Measurements from ENCODE around the gene ZNF74.
"Not testable (repeated sequence)": the region's sequence is repeated elsewhere in the genome, so short reads cannot be mapped to it uniquely, and the experiment has no call there.

The ZNF74 gene

DNA sequence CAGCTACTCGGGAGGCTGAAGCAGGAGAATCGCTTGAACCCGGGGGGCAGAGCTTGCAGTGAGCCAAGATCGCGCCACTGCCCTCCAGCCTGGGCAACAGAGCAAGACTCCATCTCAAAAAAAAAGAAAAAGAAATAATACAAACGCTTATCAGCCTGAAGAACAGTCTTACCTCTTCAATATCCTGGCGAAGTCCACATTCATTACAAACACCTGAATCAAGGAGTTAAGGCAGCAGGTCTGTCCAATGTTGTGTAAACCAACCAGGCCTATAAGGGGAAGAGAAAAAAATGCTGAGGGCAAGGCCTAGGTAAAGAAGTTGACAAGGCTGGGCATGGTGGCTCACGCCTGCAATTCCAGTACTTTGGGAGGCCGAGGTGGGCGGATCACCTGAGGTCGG is 17.0 kb upstream of the ZNF74 start:
- DNase-seq: not testable (repeated sequence)

DNA sequence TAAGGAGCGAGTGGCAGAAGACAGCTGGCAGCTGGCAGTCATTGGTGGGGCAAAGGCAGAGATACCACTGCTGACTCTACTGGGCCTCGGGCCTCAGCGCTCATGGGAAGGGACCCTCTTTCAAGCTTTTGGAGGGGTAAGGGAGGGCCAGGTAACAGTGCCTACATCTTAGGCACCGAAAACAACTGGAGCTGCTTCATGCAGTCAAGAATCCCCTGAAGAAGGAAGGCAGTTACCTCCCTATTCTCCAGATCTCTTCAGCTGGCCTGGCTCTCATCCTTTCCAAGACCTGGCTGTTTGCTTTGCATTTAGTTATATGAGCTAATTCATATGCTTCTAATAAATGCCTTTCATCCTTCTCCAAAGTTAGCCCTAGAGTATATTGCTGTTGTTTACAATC is 15.8 kb upstream of the ZNF74 start:
- DNase-seq: no peak

DNA sequence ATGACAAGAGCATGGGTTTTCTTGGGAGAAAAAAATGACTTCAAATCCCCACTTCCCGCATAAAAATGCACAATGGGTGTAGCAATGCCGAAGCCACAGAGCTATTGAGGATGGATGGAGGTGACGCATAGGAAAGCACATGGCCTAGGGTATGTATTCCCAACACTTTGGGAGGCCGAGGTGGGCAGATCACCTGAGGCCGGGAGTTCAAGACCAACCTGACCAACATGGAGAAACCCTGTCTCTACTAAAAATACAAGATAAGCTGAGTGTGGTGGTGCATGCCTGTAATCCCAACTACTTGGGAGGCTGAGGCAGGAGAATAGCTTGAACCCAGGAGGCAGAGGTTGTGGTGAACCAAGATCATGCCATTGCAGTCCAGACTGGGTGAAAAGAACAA is 15.3 kb upstream of the ZNF74 start:
- DNase-seq: not testable (repeated sequence)

DNA sequence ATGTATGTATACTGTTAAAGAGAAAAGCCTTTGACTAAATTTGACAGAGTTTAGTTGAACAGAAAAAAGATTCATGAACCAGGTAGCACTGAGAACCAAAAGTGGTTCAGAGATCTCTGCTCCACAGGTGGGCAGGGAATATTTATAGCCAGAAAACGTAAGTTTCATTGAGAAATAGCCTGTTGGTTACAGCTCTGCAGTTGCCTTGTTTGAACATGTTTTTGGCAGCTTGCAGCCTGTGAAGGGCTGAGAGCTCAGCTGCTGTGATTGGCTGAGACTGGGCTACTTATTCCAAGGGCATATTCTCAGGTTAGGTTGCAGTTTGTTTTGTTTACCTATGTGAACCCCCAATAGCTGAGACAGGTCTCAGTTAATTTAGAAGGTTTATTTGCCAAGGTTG is 13.5 kb upstream of the ZNF74 start:
- no peak for DNase-seq

DNA sequence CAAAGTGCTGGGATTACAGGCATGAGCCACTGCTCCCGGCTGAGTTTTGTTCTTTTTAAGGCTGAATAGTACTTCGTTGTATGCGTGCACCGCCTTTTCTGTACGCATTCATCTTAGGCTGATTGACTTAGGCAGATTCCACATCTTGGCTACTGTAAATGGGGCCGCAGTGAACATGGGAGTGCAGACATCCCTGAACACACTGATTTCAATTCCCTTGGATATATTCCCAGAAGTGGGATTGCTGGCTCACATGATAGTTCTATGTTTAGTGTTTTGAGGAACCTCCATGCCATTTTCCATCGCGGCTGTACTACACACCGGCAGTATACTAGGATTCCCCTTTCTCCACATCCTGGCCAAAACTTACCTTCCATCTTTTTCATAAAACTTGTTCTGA is 10.4 kb upstream of the ZNF74 start:
- no peak for DNase-seq

DNA sequence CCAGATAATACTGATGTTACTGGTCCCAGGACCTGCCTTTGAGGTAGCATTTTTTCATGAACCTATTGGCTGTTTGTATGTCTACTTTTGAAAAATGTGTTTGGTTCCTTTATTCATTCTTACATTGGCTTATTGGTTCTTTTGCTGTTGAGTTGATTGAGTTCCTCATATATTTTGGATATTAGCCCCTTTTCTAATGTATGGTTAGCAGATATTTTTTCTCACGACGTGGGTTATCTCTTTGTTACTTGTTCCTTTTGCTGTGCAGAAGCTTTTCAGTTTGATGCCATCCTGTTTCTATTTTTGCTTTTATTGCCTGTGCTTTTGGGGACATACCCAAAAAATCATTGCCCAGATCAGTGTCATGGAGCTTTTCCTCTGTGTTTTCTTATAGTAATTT is 9.8 kb upstream of the ZNF74 start:
- DNase-seq: no peak

DNA sequence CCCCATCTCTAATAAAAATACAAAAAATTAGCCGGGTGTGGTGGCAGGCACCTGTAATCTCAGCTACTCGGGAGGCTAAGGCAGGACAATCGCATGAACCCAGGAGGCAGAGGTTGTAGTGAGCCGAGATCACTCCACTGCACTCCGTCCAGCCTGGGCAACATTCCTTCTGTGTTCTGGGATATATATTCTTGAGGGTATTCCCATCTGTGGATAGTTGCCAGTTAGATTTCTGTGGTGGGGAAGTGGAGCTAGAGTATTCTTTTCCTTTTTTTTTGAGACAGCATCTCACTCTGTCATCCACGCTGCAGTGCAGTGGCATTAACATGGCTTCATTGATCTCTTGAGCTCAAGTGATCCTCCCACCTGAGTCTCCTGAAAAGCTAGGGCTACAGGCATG is 9.1 kb upstream of the ZNF74 start:
- DNase-seq: no peak

DNA sequence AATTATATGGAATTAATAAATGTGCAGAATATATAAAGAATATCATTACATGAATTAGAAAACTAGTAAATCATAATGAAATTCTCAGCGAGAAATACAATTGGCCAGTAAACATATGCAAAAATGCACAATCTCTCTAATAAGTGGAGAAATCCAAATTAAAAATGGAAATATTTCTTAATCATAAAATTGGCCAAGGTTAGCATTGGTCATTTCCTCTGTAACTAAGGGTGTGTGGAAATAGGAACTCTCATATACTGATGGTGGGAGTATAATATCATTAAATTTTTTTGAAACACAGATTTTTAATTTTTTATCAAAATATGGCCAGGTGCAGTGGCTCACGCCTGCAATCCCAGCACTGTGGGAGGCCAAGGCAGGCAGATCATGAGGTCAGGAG is 7.6 kb upstream of the ZNF74 start:
- peak; percentile 15 for DNase-seq

DNA sequence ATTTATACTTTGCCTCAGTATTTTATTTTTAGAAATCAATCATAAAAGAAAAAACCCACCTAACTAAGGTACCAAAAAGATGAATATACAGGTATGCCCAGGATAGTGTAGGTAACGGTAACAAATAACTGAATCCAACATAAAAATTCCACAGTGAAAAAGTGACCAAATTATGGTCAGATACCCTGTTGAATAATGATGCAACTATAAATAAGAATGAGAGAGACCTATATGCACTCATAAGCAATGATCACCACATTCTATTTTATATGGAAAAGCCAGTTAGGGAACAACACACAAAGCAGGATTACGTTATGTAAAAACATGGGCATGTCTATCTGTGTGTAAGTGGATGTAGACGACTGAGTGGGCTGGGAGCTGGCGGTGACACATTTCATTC is 7.0 kb upstream of the ZNF74 start:
- DNase-seq: no peak

DNA sequence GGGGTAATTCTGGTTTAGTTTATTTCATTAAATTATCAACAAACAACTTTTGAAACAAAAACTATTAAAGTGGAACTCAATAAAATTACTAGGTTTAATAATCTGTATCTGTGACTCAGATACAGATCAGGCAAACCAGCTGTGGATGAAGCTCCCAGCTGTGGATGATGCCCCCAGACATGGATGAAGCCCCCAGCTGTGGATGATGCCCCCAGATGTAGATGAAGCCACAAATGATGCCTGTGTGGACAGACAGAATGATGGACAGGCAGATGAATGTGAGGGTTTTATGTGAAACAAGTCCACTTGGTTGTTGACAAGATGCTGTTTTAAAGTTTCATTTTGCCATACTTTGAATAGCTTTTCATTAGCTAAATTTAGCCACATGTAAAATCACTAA is 5.8 kb upstream of the ZNF74 start:
- DNase-seq: no peak

DNA sequence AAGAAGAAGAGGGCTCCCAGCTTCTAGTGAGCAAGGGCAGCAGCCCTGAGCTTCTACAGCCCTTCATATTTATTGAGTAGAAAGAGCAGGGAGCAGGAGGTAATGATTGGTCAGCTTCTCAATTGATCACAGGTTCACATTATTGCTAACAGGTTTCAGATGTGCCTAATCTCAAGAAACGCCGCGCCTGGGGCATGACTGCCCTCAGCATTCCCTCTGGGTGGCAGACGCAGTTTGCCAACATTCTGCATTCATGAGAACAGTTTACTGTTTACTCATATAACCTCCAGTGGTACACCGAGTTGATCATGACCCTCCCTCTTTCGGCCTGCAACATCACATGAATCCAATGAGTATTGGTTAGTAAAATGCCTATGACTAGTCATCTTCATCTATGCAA is 4.7 kb upstream of the ZNF74 start:
- no peak for DNase-seq

DNA sequence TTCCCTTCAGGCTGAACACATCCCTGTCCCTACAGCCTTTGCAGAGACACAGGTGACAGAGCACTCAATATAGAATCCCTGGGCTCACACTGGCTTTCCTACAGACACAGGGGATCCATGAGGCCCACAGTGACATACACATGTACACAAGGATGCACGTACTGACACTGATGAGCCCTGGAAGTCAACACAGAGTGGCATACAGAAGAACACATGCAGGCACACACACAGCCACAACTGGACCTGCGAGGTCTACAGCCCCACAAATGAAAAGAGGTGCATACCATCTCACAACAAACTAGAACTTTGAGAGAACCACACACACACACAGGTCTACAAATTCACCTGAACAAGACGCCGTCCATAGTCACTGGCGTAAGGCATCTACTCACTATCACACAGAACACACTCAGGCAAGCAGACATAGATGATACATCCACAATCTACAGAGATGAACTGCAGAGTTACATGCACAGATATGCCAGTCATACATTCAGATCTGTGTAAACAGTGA is 3.5 kb upstream of the ZNF74 start:
- DNase-seq: no peak

DNA sequence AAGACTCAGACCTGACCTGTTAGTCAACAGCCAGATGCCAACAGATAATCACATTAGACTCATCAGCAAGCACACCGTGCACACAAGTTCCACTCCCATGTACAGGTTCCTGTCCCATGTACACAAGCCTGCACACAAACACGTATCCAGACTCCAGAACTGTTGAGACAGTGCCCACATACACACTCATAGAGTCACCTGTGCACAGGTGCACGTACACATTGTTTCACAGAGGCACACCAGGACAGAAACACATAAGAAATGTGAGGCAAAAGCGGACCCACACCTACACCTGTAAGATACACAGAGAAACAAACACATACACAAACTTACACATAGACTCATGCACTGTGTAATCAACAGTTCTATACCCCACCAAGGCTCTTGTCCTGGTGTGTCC is 2.7 kb upstream of the ZNF74 start:
- no peak for DNase-seq

DNA sequence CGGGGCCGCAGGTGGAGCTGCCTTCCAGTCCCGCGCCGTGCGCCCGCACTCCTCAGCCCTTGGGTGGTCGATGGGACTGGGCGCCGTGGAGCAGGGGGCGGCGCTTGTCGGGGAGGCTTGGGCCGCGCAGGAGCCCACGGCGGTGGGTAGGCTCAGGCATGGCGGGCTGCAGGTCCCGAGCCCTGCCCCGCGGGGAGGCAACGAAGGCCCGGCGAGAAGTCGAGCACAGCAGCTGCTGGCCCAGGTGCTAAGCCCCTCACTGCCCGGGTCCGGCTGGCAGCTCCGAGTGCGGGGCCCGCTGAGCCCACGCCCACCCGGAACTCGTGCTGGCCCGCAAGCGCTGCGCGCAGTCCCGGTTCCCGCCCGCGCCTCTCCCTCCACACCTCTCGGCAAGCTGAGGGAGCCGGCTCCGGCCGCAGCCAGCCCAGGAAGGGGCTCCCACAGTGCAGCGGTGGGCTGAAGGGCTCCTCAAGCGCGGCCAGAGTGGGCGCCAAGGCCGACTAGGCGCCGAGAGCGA is 1.5 kb upstream of the ZNF74 start:
- not testable (repeated sequence) for DNase-seq

DNA sequence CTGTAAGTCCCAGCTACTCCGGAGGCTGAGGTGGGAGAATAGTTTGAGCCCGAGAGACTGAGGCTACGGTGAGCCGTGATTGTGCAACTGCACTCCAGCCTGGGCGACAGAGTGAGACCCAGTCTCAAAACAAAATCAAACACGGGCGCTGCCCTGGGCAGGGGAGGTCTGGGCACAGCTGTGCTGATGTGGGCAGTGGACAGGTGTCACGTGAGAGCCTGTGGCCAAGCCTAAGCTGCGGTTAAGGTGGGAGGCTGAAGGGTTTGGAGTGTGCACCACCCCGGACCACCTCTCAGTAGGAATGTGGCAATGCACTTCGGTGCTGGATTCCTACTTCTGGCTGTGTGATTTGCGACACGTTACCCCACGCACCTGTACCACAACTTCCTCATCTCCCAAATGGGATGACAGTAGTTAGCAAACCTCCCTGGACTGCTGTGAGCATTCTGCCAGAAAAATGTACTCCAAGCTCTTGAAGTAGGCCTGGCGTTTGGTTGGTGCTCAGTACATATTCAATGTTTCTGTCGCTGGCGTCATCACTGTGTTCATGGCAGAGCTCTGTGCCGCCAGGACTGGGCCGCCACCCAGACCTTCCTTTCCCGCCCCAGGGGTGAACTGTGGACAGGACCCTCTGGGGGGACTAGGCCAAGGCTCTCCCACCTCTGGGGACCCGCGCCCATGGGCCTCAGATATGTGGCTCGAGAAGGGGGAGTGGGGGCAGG is 807 bp upstream of the ZNF74 start:
- no peak for DNase-seq

DNA sequence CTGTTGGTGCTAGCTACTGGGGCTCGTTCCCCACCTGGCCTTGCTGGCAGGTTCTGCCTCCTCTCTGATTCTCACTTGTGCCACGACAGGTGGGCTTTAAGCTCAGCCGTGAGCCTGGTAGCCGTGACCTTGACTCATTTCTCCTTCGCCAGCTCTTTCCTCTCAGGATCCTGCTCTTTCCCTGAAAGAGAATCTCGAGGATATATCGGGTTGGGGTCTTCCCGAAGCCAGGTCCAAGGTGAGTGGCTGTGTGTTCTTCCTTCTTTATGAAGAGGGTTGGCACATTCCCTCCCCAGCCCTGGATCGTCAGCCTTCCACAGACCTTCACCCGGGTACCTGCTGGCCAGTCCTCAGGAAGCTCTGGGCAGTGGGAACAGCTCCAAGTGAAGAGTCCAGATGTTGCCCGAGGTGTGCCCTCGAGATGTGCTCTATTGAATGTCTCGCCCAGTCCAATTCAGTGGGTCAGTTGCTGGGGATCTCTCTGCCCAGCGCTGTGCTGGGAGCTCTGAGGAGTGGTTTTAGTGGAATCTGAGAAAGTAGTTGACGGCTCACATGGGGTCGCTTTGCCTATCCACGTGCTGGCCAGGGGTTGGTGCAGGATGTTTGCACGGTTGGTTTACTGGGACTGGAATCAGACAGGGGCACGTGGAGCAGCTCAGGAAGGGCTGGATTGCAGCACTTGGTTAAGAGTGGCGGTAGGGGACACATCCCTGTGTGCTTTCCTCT is 1.4 kb downstream of the ZNF74 start:
- no peak for DNase-seq

DNA sequence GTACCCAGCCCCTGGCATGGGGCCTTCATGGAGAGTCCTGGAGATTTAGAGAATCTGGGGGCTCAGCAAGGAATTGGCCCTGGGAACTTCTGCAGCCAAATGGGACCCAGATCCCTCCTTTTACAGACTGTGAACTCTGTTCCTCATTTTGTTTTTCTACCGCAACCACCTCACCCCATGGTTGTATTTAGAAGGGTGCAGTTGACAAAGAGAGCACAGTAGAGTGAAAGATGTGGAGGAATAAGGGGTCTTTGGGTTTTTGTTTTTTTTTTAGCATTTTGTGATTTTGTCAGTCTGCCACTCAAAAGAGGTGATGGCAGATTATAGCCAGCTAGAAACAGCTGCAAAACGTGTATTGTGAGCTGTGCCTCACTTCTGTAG is 1.9 kb downstream of the ZNF74 start:
- no peak for DNase-seq

DNA sequence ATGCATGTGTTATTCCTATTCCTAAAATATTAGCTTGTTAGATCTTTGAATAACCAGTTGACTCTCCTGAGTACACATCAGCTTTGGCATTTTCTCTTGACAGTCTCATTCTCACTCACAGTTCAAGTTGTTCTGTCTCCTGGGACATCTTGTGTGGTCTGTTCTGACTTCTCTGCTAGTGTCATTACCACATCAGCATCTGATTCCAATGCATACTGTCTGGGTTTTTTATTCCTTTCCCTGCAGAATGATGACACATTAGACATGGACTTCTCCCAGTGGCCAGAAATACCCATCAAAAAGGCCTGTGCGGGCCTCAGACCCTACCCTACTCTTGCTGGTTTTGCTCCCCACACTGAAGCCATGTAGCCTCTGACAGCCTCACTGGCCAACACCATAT is 2.7 kb downstream of the ZNF74 start:
- no peak for DNase-seq

DNA sequence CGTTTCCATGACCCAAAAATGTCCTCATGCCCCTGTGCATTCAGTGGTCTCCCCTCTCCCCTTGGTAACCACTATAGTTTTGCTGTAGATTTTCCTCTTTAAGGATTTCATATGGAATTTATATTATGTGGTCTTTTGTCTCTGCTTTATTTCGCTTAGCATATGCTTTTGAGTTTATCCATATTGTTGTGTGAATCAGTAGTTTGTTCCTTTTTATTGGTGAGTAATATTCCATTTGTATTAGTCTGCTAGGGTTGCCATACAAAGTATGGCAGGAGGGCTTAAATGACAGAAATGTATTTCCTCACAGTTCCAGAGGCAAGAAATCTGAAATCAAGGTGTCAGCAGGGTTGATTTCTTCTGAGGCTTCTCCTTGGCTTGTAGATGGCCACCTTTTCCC is 3.5 kb downstream of the ZNF74 start:
- DNase-seq: no peak

DNA sequence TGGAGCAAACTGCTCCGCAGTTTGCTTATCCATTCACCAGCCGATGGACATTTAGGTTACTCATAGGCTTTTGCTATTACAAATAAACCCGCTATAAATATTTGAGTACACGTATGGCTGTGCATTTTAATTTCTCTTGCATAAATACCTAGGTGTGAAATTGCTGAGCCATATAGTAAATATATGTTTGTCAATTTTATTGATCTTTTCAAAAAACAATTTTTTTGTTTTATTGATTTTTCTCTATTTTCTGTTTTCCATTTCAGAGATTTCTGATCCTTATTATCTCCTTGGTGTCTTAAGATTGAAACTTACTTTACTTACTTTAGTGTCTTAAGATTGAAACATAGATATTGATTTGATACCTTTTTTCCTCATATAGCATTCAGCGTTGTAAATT is 4.5 kb downstream of the ZNF74 start:
- no peak for DNase-seq

DNA sequence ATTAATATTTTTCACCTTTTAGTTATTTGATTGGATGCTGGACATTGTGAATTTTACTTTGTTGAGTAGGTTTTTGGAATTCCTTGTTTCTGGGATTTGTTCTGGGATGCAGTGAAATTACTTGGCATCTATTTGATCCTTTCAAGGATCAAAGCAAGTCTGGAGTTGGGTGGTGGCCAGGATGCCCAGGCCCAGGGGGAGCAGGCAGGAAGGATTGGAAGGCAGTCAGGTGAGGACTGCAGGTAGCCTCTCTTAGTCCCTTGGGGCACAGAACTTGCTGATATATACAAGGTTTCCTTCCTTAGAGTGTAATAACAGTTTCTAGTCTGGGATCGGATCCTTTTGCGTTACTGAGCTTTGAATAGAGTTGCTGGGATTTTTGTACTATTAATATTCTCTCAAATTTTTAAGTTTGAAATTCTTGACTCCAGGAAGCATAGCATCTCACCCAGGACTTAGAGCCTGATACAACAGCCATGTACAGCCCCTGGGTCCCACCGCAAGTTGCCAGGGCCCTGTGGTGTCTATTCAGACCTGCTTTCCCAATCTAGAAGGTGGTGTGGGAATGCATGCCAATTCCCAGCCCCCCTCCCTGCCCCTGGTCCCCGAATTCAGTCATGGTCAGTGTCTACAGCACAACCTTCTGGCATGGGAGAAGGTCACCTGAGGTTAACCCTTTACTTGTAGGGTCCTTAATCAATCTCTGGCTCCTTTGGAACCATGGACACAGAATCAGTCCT is 6.1 kb downstream of the ZNF74 start:
- no peak for DNase-seq

DNA sequence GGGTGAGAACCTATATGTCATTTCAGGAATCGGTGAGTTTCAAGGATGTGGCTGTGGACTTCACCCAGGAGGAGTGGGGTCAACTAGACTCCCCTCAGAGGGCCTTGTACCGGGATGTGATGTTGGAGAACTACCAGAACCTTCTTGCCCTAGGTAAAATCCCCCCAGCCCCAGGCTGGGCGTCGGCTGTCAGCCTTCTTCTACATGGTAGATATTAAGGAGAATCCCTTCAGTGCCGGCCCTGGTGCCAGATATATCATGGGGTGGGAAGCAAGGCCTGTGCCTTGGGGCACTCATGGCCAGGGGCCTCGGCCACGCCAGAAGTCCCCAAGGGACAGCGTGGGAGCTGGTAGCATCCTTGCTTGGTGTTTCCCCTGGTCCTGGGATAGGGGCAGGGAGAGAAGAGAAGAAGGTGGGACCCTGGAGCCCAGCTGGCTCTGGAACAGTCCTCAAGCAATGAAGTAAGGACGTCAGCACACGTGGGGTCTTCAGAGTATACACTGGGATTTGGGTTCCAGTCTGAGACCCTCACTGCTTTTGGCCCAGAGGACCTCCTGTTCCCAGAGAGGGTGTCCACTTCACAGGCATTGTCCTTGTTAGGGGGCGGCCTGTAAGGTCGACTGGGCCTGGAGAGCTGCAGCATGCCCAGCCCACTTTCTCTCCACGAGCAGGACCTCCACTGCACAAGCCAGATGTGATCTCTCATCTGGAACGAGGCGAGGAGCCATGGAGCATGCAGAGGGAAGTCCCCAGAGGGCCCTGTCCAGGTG is 6.8 kb downstream of the ZNF74 start:
- DNase-seq: no peak
